ENCODE measurements around the gene TRIM46.
"Not testable (repeated sequence)": the region's sequence is repeated elsewhere in the genome, so short reads cannot be mapped to it uniquely, and the experiment has no call there.

Gene TRIM46

DNA sequence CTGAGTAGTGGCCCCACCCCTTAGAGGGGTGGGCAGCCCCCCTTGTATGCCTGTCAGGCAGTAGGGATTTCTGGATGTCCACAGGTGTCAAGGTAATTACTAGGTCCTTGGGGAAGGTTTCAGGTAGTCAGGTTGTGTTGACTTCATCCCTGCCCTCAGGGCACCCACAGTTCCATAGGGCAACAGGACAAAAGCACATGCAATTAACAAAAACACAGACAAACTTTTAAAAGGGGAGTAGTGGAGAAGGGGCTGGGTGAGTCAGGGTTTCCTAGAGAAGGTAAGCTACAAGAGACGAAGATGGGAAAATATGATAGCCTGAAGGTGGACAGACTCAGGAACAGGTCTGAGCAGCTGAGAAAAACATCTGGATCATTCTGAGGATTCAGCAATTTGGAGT is 14.7 kb upstream of the TRIM46 start:
- POLR2A ChIA-PET = no interaction called here
- DNase-seq (ENCODE audit: low read depth, low spot score) = no peak
- TF ChIP-seq, protein P1, sequence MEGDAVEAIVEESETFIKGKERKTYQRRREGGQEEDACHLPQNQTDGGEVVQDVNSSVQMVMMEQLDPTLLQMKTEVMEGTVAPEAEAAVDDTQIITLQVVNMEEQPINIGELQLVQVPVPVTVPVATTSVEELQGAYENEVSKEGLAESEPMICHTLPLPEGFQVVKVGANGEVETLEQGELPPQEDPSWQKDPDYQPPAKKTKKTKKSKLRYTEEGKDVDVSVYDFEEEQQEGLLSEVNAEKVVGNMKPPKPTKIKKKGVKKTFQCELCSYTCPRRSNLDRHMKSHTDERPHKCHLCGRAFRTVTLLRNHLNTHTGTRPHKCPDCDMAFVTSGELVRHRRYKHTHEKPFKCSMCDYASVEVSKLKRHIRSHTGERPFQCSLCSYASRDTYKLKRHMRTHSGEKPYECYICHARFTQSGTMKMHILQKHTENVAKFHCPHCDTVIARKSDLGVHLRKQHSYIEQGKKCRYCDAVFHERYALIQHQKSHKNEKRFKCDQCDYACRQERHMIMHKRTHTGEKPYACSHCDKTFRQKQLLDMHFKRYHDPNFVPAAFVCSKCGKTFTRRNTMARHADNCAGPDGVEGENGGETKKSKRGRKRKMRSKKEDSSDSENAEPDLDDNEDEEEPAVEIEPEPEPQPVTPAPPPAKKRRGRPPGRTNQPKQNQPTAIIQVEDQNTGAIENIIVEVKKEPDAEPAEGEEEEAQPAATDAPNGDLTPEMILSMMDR (IDR thresholded peaks at IDR 0.05; ENCODE audit: insufficient read depth, low read length, missing control alignments) = no peak
- CTCF ChIA-PET = interaction anchor here (0.6 to 3.2 kb wide), 4 partner anchors 9 to 73 kb away, joined by 3 to 11 read pairs (median 6); partner anchors contain the start of gene KRTCAP2
- H3K4me3 ChIP-seq (ENCODE audit: low read depth, low read length) = no peak overlapping the region

DNA sequence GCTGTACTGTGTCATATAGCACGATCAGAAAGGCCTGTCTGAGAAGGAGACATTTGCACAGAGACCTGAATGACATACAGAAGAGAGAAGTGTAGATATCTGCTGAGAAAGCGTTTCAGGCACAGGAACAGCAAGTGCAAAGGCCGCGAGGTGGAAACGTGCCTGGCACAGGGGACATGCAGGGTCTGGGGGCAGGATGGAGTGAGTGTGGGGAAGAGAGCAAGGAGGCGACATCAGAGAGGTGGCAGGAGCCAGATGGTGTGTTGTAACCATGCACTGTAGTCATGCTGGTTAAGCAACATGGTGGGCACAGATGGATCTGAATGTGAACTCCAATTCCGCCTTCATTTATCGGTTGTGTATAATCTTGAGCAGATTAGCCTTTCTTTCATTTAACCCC is 13.5 kb upstream of the TRIM46 start:
- no peak overlapping the region for H3K4me3 ChIP-seq (ENCODE audit: low read depth, low read length)
- TF ChIP-seq, protein P1 (IDR thresholded peaks at IDR 0.05; ENCODE audit: insufficient read depth, low read length, missing control alignments) = no peak
- DNase-seq (ENCODE audit: low read depth, low spot score) = no peak
- CTCF ChIA-PET = interaction anchor here (1.4 to 1.6 kb wide), 2 partner anchors 11 to 12 kb away, joined by 3 to 4 read pairs; partner anchors contain the start of gene KRTCAP2
- POLR2A ChIA-PET = no interaction called here

DNA sequence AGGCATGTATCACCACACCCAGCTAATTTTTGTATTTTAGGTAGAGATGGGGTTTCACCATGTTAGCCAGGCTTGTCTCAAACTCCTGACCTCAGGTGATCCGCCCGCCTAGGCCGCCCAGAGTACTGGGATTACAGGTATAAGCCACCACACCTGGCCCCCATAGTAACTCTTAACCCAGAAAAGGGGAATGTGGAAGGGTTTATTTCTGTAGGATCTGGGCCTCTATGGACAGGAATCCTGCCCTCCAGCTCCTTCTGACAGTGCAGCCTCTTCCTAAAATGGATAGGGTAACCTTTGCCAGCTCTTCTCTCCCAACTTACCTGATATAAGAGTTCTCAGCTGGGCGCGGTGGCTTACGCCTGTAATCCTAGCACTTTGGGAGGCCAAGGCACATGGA is 11.0 kb upstream of the TRIM46 start:
- DNase-seq (ENCODE audit: low read depth, low spot score); POLR2A ChIA-PET; H3K4me3 ChIP-seq (ENCODE audit: low read depth, low read length): not testable (repeated sequence)
- CTCF ChIA-PET = interaction anchor here (1.0 to 14.6 kb wide), 5 partner anchors 10 to 72 kb away, joined by 4 to 457 read pairs (median 5); partner anchors contain the start of gene KRTCAP2

DNA sequence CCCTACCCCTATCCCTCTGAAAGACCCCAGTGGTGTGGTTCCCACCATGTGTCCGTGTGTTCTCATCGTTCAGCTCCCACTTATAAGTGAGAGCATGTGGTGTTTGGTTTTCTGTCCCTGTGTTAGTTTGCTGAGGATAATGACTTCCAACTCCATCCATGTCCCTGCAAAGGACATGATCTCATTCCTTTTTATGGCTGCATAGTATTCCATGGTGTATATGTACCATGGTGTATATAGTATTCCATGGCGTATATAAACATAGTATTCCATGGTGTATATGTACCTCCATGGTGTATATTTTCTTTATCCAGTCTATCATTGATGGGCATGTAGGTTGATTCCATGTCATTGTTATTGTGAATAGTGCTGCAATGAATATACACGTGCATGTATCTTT is 9.9 kb upstream of the TRIM46 start:
- DNase-seq (ENCODE audit: low read depth, low spot score); POLR2A ChIA-PET: not testable (repeated sequence)
- CTCF ChIA-PET = interaction anchor here (0.8 to 14.6 kb wide), 5 partner anchors 9 to 77 kb away, joined by 3 to 457 read pairs (median 5); partner anchors contain the start of gene KRTCAP2

DNA sequence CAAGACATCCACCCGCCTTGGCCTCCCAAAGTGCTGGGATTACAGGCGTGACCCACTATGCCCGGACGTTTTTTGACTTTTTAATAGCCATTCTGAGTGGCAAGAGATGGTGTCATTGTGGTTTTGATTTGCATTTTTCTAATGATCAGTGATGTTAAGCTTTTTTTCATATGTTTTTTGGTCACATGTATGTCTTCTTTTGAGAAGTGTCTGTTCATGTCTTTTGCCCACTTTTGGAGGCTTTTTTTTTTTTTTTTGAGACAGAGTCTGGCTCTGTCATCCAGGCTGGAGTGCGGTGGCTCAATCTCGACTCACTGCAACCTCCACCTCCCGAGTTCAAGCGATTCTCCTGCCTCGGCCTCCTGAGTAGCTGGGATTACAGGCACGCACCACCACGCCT is 9.0 kb upstream of the TRIM46 start:
- DNase-seq (ENCODE audit: low read depth, low spot score); POLR2A ChIA-PET; H3K4me3 ChIP-seq (ENCODE audit: low read depth, low read length): not testable (repeated sequence)
- CTCF ChIA-PET = interaction anchor here (10.4 to 14.6 kb wide), 2 partner anchors 67 to 74 kb away, joined by 168 to 457 read pairs; no protein-coding TSS in a partner anchor

More for the DNA sequence above, 9.9 kb upstream of the TRIM46 start:
- H3K4me3 ChIP-seq (ENCODE audit: low read depth, low read length) = not testable (repeated sequence)

DNA sequence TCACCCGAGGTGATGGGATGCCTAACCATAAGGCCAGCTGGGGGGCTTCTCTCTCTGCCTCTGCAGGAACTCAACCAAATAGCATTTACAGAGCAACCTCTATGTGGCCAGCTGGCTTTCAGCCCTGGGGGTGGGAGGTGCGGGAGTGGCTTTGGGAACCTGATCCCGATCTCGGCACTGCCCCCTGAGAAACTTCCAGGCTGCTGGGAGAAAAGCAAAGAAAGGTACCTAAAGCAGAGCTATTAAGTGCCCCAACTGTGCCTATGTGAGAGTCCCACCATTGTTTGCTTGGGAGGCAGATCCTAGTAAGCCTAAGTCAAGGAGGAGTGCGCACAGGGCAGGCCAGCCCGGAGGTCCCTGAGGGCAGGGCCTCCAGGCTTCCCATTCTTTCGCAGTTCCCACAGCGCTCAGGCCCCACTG is 7.6 kb upstream of the TRIM46 start:
- ChIA-PET POLR2A (no interaction called here), CTCF (interaction anchor here (0.8 to 14.6 kb wide), 16 partner anchors 9 to 124 kb away, joined by 3 to 457 read pairs (median 6); no protein-coding TSS in a partner anchor)
- H3K4me3 ChIP-seq (ENCODE audit: low read depth, low read length) = no peak overlapping the region
- TF ChIP-seq, protein P1 (IDR thresholded peaks at IDR 0.05; ENCODE audit: insufficient read depth, low read length, missing control alignments) = no peak
- DNase-seq (ENCODE audit: low read depth, low spot score) = no peak

DNA sequence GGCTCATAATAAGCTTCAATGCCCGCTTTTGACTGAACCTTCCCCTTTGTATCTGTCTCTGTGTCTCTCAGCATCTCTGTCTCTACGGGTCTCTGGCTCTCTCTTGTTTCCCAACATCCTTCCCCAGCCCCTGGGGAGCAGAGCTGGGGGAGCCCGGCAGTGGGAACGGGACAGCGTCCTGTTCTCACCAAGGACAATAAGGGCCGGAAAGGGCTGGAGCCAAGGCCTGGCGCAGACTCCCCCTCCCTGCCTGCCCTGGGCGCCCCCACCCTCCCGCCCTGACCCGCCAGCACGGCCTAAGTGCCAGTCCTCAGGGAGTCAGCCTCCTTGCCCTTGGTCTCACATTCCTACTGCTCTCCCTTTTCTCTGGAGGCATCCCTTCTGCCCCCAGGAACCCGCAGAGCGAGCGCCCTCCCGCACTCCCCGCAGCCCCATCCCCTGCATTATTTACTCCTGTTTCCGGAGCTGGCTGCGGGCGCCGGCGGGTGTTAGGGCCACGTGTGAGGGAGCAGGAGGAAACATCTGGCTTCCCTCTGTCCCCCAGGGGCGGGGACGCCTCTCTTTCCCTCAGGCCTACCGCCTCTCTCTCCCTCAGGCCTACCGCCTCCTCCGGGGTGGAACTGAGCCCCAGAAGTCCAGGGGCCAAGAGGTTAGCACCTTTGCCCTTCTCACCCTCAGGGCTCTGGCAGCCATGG is 7.0 kb upstream of the TRIM46 start:
- POLR2A ChIA-PET = no interaction called here
- CTCF ChIA-PET = interaction anchor here (0.6 to 14.6 kb wide), 26 partner anchors 8 to 1333 kb away, joined by 3 to 457 read pairs (median 4); partner anchors contain the start of gene DPM3
- H3K4me3 ChIP-seq (ENCODE audit: low read depth, low read length) = no peak overlapping the region
- TF ChIP-seq, protein P1 (IDR thresholded peaks at IDR 0.05; ENCODE audit: insufficient read depth, low read length, missing control alignments) = no peak
- DNase-seq (ENCODE audit: low read depth, low spot score) = no peak
